ENCODE results near the gene FTCD.

DNA sequence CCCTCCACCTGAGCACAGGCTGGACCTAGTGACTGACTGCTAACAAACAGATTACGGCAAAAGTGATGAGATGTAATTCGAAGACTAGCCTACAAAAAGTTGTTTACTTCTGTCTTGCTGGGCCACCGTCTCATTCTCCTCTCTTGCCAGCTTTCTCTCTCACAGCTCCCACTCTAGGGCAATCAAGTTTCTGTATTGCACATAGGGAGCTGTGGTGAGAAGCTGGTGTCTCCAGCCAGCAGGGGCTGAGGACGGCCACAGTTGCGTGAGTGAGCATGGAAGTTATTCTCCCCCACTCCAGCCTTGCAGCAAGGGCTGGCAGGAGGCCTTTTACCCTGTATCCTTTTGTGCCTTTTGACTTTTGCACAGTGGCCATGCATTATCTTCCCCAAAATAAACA is 66.1 kb downstream of the FTCD start:
- no peak for TF ChIP-seq POLR2A (IDR thresholded peaks at IDR 0.05)
- TF ChIP-seq, protein P1, sequence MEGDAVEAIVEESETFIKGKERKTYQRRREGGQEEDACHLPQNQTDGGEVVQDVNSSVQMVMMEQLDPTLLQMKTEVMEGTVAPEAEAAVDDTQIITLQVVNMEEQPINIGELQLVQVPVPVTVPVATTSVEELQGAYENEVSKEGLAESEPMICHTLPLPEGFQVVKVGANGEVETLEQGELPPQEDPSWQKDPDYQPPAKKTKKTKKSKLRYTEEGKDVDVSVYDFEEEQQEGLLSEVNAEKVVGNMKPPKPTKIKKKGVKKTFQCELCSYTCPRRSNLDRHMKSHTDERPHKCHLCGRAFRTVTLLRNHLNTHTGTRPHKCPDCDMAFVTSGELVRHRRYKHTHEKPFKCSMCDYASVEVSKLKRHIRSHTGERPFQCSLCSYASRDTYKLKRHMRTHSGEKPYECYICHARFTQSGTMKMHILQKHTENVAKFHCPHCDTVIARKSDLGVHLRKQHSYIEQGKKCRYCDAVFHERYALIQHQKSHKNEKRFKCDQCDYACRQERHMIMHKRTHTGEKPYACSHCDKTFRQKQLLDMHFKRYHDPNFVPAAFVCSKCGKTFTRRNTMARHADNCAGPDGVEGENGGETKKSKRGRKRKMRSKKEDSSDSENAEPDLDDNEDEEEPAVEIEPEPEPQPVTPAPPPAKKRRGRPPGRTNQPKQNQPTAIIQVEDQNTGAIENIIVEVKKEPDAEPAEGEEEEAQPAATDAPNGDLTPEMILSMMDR (IDR thresholded peaks at IDR 0.05) = no peak
